Activated T-cell treated with anti-CD3 and anti-CD28 coated beads, Interleukin-2, amount 50 U/mL, for 72 hours (primary cell): ENCODE data around the gene SLC5A5. TPM values are rescaled to one million over a fixed set of nuclear protein-coding genes. Genes with fewer than 3 reads are reported as not detected.

ENCODE experiments used
- total RNA-seq, 2 donors: library from RNA; stranded (reverse); gene quantifications; one replicate each; pipeline ENCODE4 v1.2.3, GENCODE V29; 2022

SLC5A5 gene
- total RNA-seq, 2 donors from 2014 or later = 2.0 to 3.3 TPM

Other genes starting within 250 kb of the SLC5A5 start
- under 1 TPM; 0.31 to 0.32 TPM for gene UNC13A, start 183.6 kb upstream of the SLC5A5 start, total RNA-seq
- 10 to 100 TPM; 59.5 to 69.9 TPM for gene MAP1S, start 152.5 kb upstream of the SLC5A5 start, total RNA-seq
- gene FCHO1, start 120.5 kb upstream of the SLC5A5 start, total RNA-seq = 10 to 100 TPM; 70.8 to 93.9 TPM
- under 1 TPM in 1 of 2 donors, not detected in 1; 0.36 TPM for gene B3GNT3, start 76.8 kb upstream of the SLC5A5 start, total RNA-seq
- 10 to 100 TPM in 1 of 2 donors, 1 to 10 TPM in 1; 6.8 to 12.5 TPM for gene INSL3, start 50.4 kb upstream of the SLC5A5 start, total RNA-seq
- gene JAK3, start 24.0 kb upstream of the SLC5A5 start, total RNA-seq = 100 to 1,000 TPM; 235 to 247 TPM
- 1,000 to 10,000 TPM; 2,983 to 3,463 TPM for gene RPL18A, start 12.0 kb upstream of the SLC5A5 start, total RNA-seq
- 10 to 100 TPM; 50.1 to 68.1 TPM for gene CCDC124, start 61.1 kb downstream of the SLC5A5 start, total RNA-seq
- 1 to 10 TPM in 1 of 2 donors, under 1 TPM in 1; 0.69 to 1.2 TPM for gene KCNN1, start 95.2 kb downstream of the SLC5A5 start, total RNA-seq
- gene ARRDC2, start 136.2 kb downstream of the SLC5A5 start, total RNA-seq = 10 to 100 TPM; 41.4 to 47.9 TPM
- gene IL12RB1, start 215.0 kb downstream of the SLC5A5 start, total RNA-seq = 10 to 100 TPM; 13.4 to 20.4 TPM
- 10 to 100 TPM; 22.4 to 23.2 TPM for gene MAST3, start 225.8 kb downstream of the SLC5A5 start, total RNA-seq